Epithelial cell of prostate (primary cell): ENCODE results near the gene CYREN.
A peak's percentile ranks its signal among the peaks of the same experiment; 100 is the strongest.
"Not testable (repeated sequence)": the region's sequence is repeated elsewhere in the genome, so short reads cannot be mapped to it uniquely, and the experiment has no call there.

Experiments used
- DNase-seq: peaks from one replicate; pipeline ENCODE4 v3.0.0-alpha.2; 2011; ENCODE audit warnings: low read depth, low spot score
- H3K27ac ChIP-seq: fragments of 450-650 bp; 2 replicates; pipeline ENCODE4 v1.5.1; 2017; ENCODE audit warnings: mild to moderate bottlenecking

Gene CYREN

GRCh38 chr7:135161669-135162068 is 8.8 kb downstream of the CYREN start:
- no peak overlapping the region for H3K27ac ChIP-seq
- DNase-seq: no peak

- DNase-seq: no peak
- no peak overlapping the region for H3K27ac ChIP-seq
Observed at GRCh38 chr7:135160858-135161653, 9.5 kb downstream of the CYREN start.

GRCh38 chr7:135160098-135160857 is 10.2 kb downstream of the CYREN start:
- H3K27ac ChIP-seq: peak overlapping the region; percentile 25
- no peak for DNase-seq

- DNase-seq: no peak
- H3K27ac ChIP-seq: peak overlapping the region; percentile 25
Observed at GRCh38 chr7:135159359-135160085, 11.0 kb downstream of the CYREN start.

- H3K27ac ChIP-seq: no peak overlapping the region
- DNase-seq: no peak
Observed at GRCh38 chr7:135158874-135159273, 11.6 kb downstream of the CYREN start.

- H3K27ac ChIP-seq: no peak overlapping the region
- DNase-seq: no peak
Observed at GRCh38 chr7:135158141-135158655, 12.3 kb downstream of the CYREN start.

- no peak overlapping the region for H3K27ac ChIP-seq
- DNase-seq: no peak
Observed at GRCh38 chr7:135156290-135156689, 14.2 kb downstream of the CYREN start.

GRCh38 chr7:135154734-135155133 is 15.8 kb downstream of the CYREN start:
- no peak overlapping the region for H3K27ac ChIP-seq
- DNase-seq: no peak

- no peak overlapping the region for H3K27ac ChIP-seq
- no peak for DNase-seq
Observed at GRCh38 chr7:135152442-135152841, 18.1 kb downstream of the CYREN start.

- H3K27ac ChIP-seq: no peak overlapping the region
- no peak for DNase-seq
Observed at GRCh38 chr7:135151533-135151932, 19.0 kb downstream of the CYREN start.

- H3K27ac ChIP-seq: no peak overlapping the region
- no peak for DNase-seq
Observed at GRCh38 chr7:135151132-135151531, 19.4 kb downstream of the CYREN start.

- no peak overlapping the region for H3K27ac ChIP-seq
- no peak for DNase-seq
Observed at GRCh38 chr7:135150072-135150782, 20.3 kb downstream of the CYREN start.

- peak; percentile 37 for DNase-seq
- peak within 1 kb of the TSS; percentile 47 for H3K27ac ChIP-seq
Observed at GRCh38 chr7:135147899-135148721, 22.4 kb downstream of the CYREN start, which contains the start of gene TMEM140. Gene TMEM140, plus strand, starts transcription at chr7:135148072. Its CDS starts 16,370 bp downstream, at chr7:135164442.

- H3K27ac ChIP-seq: peak overlapping the region; percentile 47
- DNase-seq: no peak
Observed at GRCh38 chr7:135147341-135147898, 23.1 kb downstream of the CYREN start.

- no peak for DNase-seq
- H3K27ac ChIP-seq: no peak overlapping the region
Observed at GRCh38 chr7:135143885-135144668, 26.4 kb downstream of the CYREN start.

GRCh38 chr7:135129579-135129978 is 40.9 kb downstream of the CYREN start:
- no peak overlapping the region for H3K27ac ChIP-seq
- DNase-seq: no peak

- DNase-seq: no peak
- H3K27ac ChIP-seq: no peak overlapping the region
Observed at GRCh38 chr7:135128931-135129330, 41.6 kb downstream of the CYREN start.

GRCh38 chr7:135124631-135125030 is 45.9 kb downstream of the CYREN start:
- not testable (repeated sequence) for DNase-seq, H3K27ac ChIP-seq
